Heart left ventricle (tissue), 16 donors: ENCODE data around the gene MSI2. TPM values are rescaled to one million over a fixed set of nuclear protein-coding genes. Genes with fewer than 3 reads are reported as not detected.

Experiments used
- ATAC-seq, 4 donors: fragments of 200-7000 bp; cut with Tn5 transposase; one replicate each; pipeline ENCODE4 v1.9.1; 2020 to 2022; ENCODE audit warnings: moderate library complexity in 4 of 4, mild to moderate bottlenecking in 3 of 4, moderate number of reproducible peaks in 1 of 4
- DNase-seq, 5 donors: peaks; one replicate each; pipeline ENCODE4 v3.0.0-alpha.2; 2020
- H3K27ac ChIP-seq, 12 donors: fragments of 200-600 bp; sonication (generic) in 4 of 12; one replicate each; pipeline versions ENCODE4 v1.5.0 to v1.8.0; 2016 to 2022; ENCODE audit warnings: mild to moderate bottlenecking in 2 of 12
- H3K27me3 ChIP-seq, 9 donors: fragments of 200-600 bp; sonication (generic) in 2 of 9; one replicate each; pipeline versions ENCODE4 v1.5.1 to v1.8.0; 2016 to 2022; ENCODE audit warnings: mild to moderate bottlenecking in 3 of 9
- H3K36me3 ChIP-seq, 9 donors: fragments of 200-600 bp; sonication (generic) in 2 of 9; one replicate each; pipeline versions ENCODE4 v1.5.0 to v1.8.0; 2018 to 2022; ENCODE audit warnings: mild to moderate bottlenecking in 2 of 9
- H3K4me1 ChIP-seq, 12 donors: fragments of 200-600 bp; sonication (generic) in 4 of 12; one replicate each; pipeline versions ENCODE4 v1.5.0 to v1.8.0; 2016 to 2022; ENCODE audit warnings: mild to moderate bottlenecking in 3 of 12
- H3K4me3 ChIP-seq, 12 donors: fragments of 200-600 bp; sonication (generic) in 4 of 12; one replicate each; pipeline versions ENCODE4 v1.5.0 to v1.8.0; 2017 to 2022; ENCODE audit warnings: mild to moderate bottlenecking in 9 of 12, moderate library complexity in 4 of 12
- H3K9me3 ChIP-seq, 12 donors: fragments of 200-600 bp; sonication (generic) in 4 of 12; one replicate each; pipeline versions ENCODE4 v1.5.0 to v1.8.0; 2016 to 2022; ENCODE audit warnings: mild to moderate bottlenecking in 1 of 12
- CTCF ChIP-seq, 12 donors: fragments of 200-600 bp; sonication (generic) in 4 of 12; IDR thresholded peaks; one replicate each; pipeline versions ENCODE4 v1.5.0 to v1.8.0; 2018 to 2022; ENCODE audit warnings: antibody characterized with exemption in 12 of 12, mild to moderate bottlenecking in 5 of 12
- POLR2A ChIP-seq, 2 donors: fragments of 450-650 bp; IDR thresholded peaks; one replicate each; pipeline ENCODE4 v1.6.1; 2017; ENCODE audit warnings: antibody characterized with exemption in 2 of 2, mild to moderate bottlenecking in 2 of 2, moderate library complexity in 2 of 2
- WGBS, 4 donors: extraction: QIAGEN DNeasy Blood & Tissue Kit in 2 of 4; methylation state at CpG; one replicate each; pipeline versions ENCODE4 v1.1.5 to v1.1.7; 2013 to 2018; 5-methylcytosine and 5-hydroxymethylcytosine counted together
- intact Hi-C, 10 donors: fragments of 100-400 bp; cut with DNase I; formaldehyde crosslinking; loops; one replicate each; pipeline versions ENCODE4 v1.11.1 to v1.14.2; 2022
- polyA plus RNA-seq, 2 donors: library from polyadenylated mRNA; stranded (reverse); fragments of 200-250 nt; gene quantifications; one replicate each; pipeline ENCODE4 v1.2.3, GENCODE V29; 2013
- total RNA-seq, 9 donors: library from RNA; depleted of rRNA in 2 of 9; stranded (reverse); fragments of >200 nt in 2 of 9; fragmentation: NEBNext Ultra II Directional in 3 of 9; extraction: Animal tissue kit (Norgen Biotek cat#: 25700) in 3 of 9; gene quantifications; one replicate each; pipeline versions ENCODE4 v1.1.0 to v1.2.4, GENCODE V29; 2016 to 2023
- donor health status: ischemic (EF 13 %, LVEDD 7.1; RV severe dilation, severe dysfunction).
- donor health status: healthy with polysubstance abuse.
- donor health status: DM: no; HTN: yes; CAD: no.
- donor health status: DM: no; HTN: no; CAD: no.
- donor health status: ischemic (EF 25% LVEDD 6.9; RV normal size, moderate dysfunction).
- donor health status: ischemic (EF 25% LVEDD 5.7; RV mildly dilated, moderate dysfunction).
- donor health status: healthy.
- donor health status: DM: yes; HTN: yes; CAD: no.
- donor health status: ischemic (EF 35%, LVEDD 5.7; RV mildly dilated, moderate dysfunction).
- donor health status: nonischemic (EF 11% LVEDD 7.7; RV severe dilation, severe dysfunction).
- donor health status: DM: yes; HTN: yes; CAD: no.
- donor health status: PGD.
- donor health status: ischemic (EF 29% LVEDD 5.4; RV normal size, mild dysfunction).
- donor health status: nonischemic (EF 23%, LVEDD 6.1; RV moderate dilation, normal function).

The MSI2 gene
- total and polyA plus RNA-seq, 11 donors = 35.9 to 120 (median 104) TPM

- no peak overlapping the region for H3K4me3 ChIP-seq
- no peak for DNase-seq
- ATAC-seq = no peak
- peaks cover 0 to 59% (median 34%) of the 10 kb centered on the region in 12 donors for H3K4me1 ChIP-seq
- no peak overlapping the region for H3K27ac ChIP-seq
- H3K9me3 ChIP-seq = no peaks in the 10 kb centered on the region
- WGBS, 4 donors = 87 to 91% (median 89%) methylated on average over 10 of the region's 10 CpGs
- TF ChIP-seq POLR2A (IDR thresholded peaks at IDR 0.05) (no peak), CTCF (IDR thresholded peaks at IDR 0.05) (no peak)
- intact Hi-C loops = loop anchor here in 7 of 10 donors (10.0 kb wide), 4 partner anchors 147 to 217 kb away; partner anchors contain the start of gene MSI2 (in 2 of the 7)
- no peaks in the 10 kb centered on the region for H3K27me3 ChIP-seq
- H3K36me3 ChIP-seq = no peaks in the 10 kb centered on the region
Observed at GRCh38 chr17:57447357-57447989, 191.2 kb downstream of the MSI2 start.

GRCh38 chr17:57447990-57448758, 191.9 kb downstream of the MSI2 start:
- WGBS, 4 donors = 69 to 84% (median 76%) methylated on average over 10 of the region's 10 CpGs
- peaks cover 0 to 52% (median 27%) of the 10 kb centered on the region in 12 donors for H3K4me1 ChIP-seq
- no peak overlapping the region for H3K4me3 ChIP-seq
- DNase-seq (no peak), ATAC-seq (no peak)
- no peaks in the 10 kb centered on the region for H3K9me3 ChIP-seq
- no peaks in the 10 kb centered on the region for H3K27me3 ChIP-seq
- H3K36me3 ChIP-seq = no peaks in the 10 kb centered on the region
- intact Hi-C loops = loop anchor here in 7 of 10 donors (10.0 kb wide), 4 partner anchors 147 to 217 kb away; partner anchors contain the start of gene MSI2 (in 2 of the 7)
- no peak for TF ChIP-seq CTCF (IDR thresholded peaks at IDR 0.05)
- no peak for TF ChIP-seq POLR2A (IDR thresholded peaks at IDR 0.05)
- H3K27ac ChIP-seq = no peak overlapping the region

- TF ChIP-seq POLR2A (IDR thresholded peaks at IDR 0.05) = no peak
- no peak for TF ChIP-seq CTCF (IDR thresholded peaks at IDR 0.05)
- no peak overlapping the region for H3K27ac ChIP-seq
- no peak overlapping the region for H3K4me3 ChIP-seq
- no peaks in the 10 kb centered on the region for H3K27me3 ChIP-seq
- no peaks in the 10 kb centered on the region for H3K9me3 ChIP-seq
- no peaks in the 10 kb centered on the region for H3K36me3 ChIP-seq
- intact Hi-C loops = loop anchor here in 7 of 10 donors (10.0 kb wide), 4 partner anchors 146 to 216 kb away; partner anchors contain the start of gene MSI2 (in 2 of the 7)
- peaks cover 0 to 46% (median 21%) of the 10 kb centered on the region in 12 donors for H3K4me1 ChIP-seq
- no peak for ATAC-seq
- DNase-seq = no peak
- 92 to 98% (median 97%) methylated on average over 7 of the region's 7 CpGs for WGBS, 4 donors
Observed at GRCh38 chr17:57448759-57449283, 192.5 kb downstream of the MSI2 start.

- peaks cover 0 to 43% (median 21%) of the 10 kb centered on the region in 12 donors for H3K4me1 ChIP-seq
- WGBS, 4 donors = 67 to 91% (median 71%) methylated on average over 8 of the region's 8 CpGs
- DNase-seq (no peak), ATAC-seq (no peak)
- no peaks in the 10 kb centered on the region for H3K27me3 ChIP-seq
- no peak overlapping the region for H3K27ac ChIP-seq
- H3K9me3 ChIP-seq = no peaks in the 10 kb centered on the region
- intact Hi-C loops = no loop called here
- no peaks in the 10 kb centered on the region for H3K36me3 ChIP-seq
- no peak for TF ChIP-seq CTCF (IDR thresholded peaks at IDR 0.05)
- no peak for TF ChIP-seq POLR2A (IDR thresholded peaks at IDR 0.05)
- H3K4me3 ChIP-seq = no peak overlapping the region
Observed at GRCh38 chr17:57451191-57451590, 194.9 kb downstream of the MSI2 start.
